GM21723 (cell line): Measurements from ENCODE around the gene OVCA2.

Experiments used
- ATAC-seq: cut with Tn5 transposase; IDR thresholded peaks from one replicate; pipeline ENCODE4 v1.9.1; 2021; ENCODE audit warnings: mild to moderate bottlenecking, moderate library complexity; ENCODE audit not compliant: unreplicated experiment

Gene OVCA2

GRCh38 chr17:2051933-2052559 lies 10.2 kb downstream of the OVCA2 start:
- no peak for ATAC-seq

GRCh38 chr17:2053380-2054261 lies 11.8 kb downstream of the OVCA2 start:
- ATAC-seq: no peak

GRCh38 chr17:2054262-2054511 lies 12.4 kb downstream of the OVCA2 start:
- no peak for ATAC-seq

GRCh38 chr17:2054512-2055291 lies 12.9 kb downstream of the OVCA2 start, which contains the start of gene HIC1:
Gene HIC1, plus strand, starts transcription at chr17:2055103. Its CDS starts 1,588 bp downstream, at chr17:2056691.
- ATAC-seq: no peak

GRCh38 chr17:2055292-2056205 lies 13.7 kb downstream of the OVCA2 start:
- ATAC-seq: no peak

- ATAC-seq: no peak
These were observed 14.7 kb downstream of the OVCA2 start for GRCh38 chr17:2056206-2057174.

GRCh38 chr17:2057175-2057759 lies 15.4 kb downstream of the OVCA2 start:
- ATAC-seq: no peak

GRCh38 chr17:2057760-2058585 lies 16.2 kb downstream of the OVCA2 start:
- ATAC-seq: no peak

- no peak for ATAC-seq
These were observed 17.0 kb downstream of the OVCA2 start for GRCh38 chr17:2058586-2059546.

- ATAC-seq: no peak
These were observed 17.9 kb downstream of the OVCA2 start for GRCh38 chr17:2059547-2060384.

GRCh38 chr17:2060385-2060658 lies 18.5 kb downstream of the OVCA2 start:
- ATAC-seq: no peak

- no peak for ATAC-seq
These were observed 19.0 kb downstream of the OVCA2 start for GRCh38 chr17:2060681-2061440.

- ATAC-seq: no peak
These were observed 19.7 kb downstream of the OVCA2 start for GRCh38 chr17:2061441-2061958.

GRCh38 chr17:2062571-2063183 lies 20.9 kb downstream of the OVCA2 start:
- ATAC-seq: no peak
